NCI-H446 treated with DMSO at 0.1 percent for 48 hours (cell line): ENCODE data around the gene KRT14.
A peak's percentile ranks its signal among the peaks of the same experiment; 100 is the strongest.
"Not testable (repeated sequence)": the region's sequence is repeated elsewhere in the genome, so short reads cannot be mapped to it uniquely, and the experiment has no call there.

Experiments
- DNase-seq: peaks from one replicate; lab custom pipeline; 2025; lab: John Stamatoyannopoulos, UW

Gene KRT14

GRCh38 chr17:41579484-41580243 lies 7.0 kb downstream of the KRT14 start:
- DNase-seq: peak; percentile 10

- no peak for DNase-seq
Measured at GRCh38 chr17:41578971-41579370, 7.7 kb downstream of the KRT14 start.

GRCh38 chr17:41578538-41578937 lies 8.2 kb downstream of the KRT14 start:
- DNase-seq: no peak

GRCh38 chr17:41576740-41577139 lies 10.0 kb downstream of the KRT14 start:
- DNase-seq: not testable (repeated sequence)

- no peak for DNase-seq
Measured at GRCh38 chr17:41575336-41575735, 11.4 kb downstream of the KRT14 start.

- no peak for DNase-seq
Measured at GRCh38 chr17:41571561-41572434, 14.9 kb downstream of the KRT14 start, which contains the start of gene KRT9. Gene KRT9, minus strand, starts transcription at chr17:41572059. Its CDS starts 67 bp downstream, at chr17:41571992.

- DNase-seq: no peak
Measured at GRCh38 chr17:41567317-41567716, 19.4 kb downstream of the KRT14 start.

GRCh38 chr17:41565338-41565737 lies 21.4 kb downstream of the KRT14 start:
- no peak for DNase-seq

- DNase-seq: no peak
Measured at GRCh38 chr17:41563607-41564170, 23.0 kb downstream of the KRT14 start.

- no peak for DNase-seq
Measured at GRCh38 chr17:41561554-41561953, 25.1 kb downstream of the KRT14 start.

GRCh38 chr17:41559548-41559947 lies 27.1 kb downstream of the KRT14 start:
- no peak for DNase-seq

GRCh38 chr17:41556931-41557330 lies 29.8 kb downstream of the KRT14 start:
- DNase-seq: no peak

GRCh38 chr17:41556306-41556705 lies 30.4 kb downstream of the KRT14 start:
- DNase-seq: no peak

- no peak for DNase-seq
Measured at GRCh38 chr17:41555105-41555887, 31.4 kb downstream of the KRT14 start.

GRCh38 chr17:41553987-41554680 lies 32.6 kb downstream of the KRT14 start:
- no peak for DNase-seq

GRCh38 chr17:41553176-41553575 lies 33.5 kb downstream of the KRT14 start:
- DNase-seq: no peak

GRCh38 chr17:41552455-41552854 lies 34.2 kb downstream of the KRT14 start:
- no peak for DNase-seq

GRCh38 chr17:41551365-41551764 lies 35.3 kb downstream of the KRT14 start:
- no peak for DNase-seq

GRCh38 chr17:41549596-41550039 lies 37.1 kb downstream of the KRT14 start:
- DNase-seq: no peak

GRCh38 chr17:41548844-41549595 lies 37.7 kb downstream of the KRT14 start:
- DNase-seq: peak; percentile 9
